ENCODE data around the gene HYDIN.

The HYDIN gene

GRCh38 chr16:71172481-71173207 lies 57.9 kb downstream of the HYDIN start:
- no peak for TF ChIP-seq CTCF (IDR thresholded peaks at IDR 0.05)

- no peak for TF ChIP-seq CTCF (IDR thresholded peaks at IDR 0.05)
Observed at GRCh38 chr16:70809392-70810060, 421.0 kb downstream of the HYDIN start.

- no peak for TF ChIP-seq CTCF (IDR thresholded peaks at IDR 0.05)
Observed at GRCh38 chr16:70808371-70808770, 422.2 kb downstream of the HYDIN start.

GRCh38 chr16:70805787-70806186 lies 424.7 kb downstream of the HYDIN start:
- TF ChIP-seq CTCF (IDR thresholded peaks at IDR 0.05): no peak

GRCh38 chr16:70805380-70805779 lies 425.1 kb downstream of the HYDIN start:
- no peak for TF ChIP-seq CTCF (IDR thresholded peaks at IDR 0.05)

GRCh38 chr16:70804734-70805169 lies 425.8 kb downstream of the HYDIN start:
- no peak for TF ChIP-seq CTCF (IDR thresholded peaks at IDR 0.05)

- no peak for TF ChIP-seq CTCF (IDR thresholded peaks at IDR 0.05)
Observed at GRCh38 chr16:70804153-70804733, 426.3 kb downstream of the HYDIN start.
